Superior temporal gyrus (tissue), 1 donor: ENCODE measurements around the gene PTK6.
"Not testable (repeated sequence)": the region's sequence is repeated elsewhere in the genome, so short reads cannot be mapped to it uniquely, and the experiment has no call there.

Experiments used
- DNase-seq: peaks from one replicate; pipeline ENCODE4 v3.0.0-alpha.2; 2016; ENCODE audit errors: extremely low spot score

The PTK6 gene

GRCh38 chr20:63536997-63537524 lies at the start of gene PTK6:
Gene PTK6, minus strand, starts transcription at chr20:63537376. Its CDS starts 62 bp downstream, at chr20:63537314.
- no peak for DNase-seq

- DNase-seq = no peak
Measured at GRCh38 chr20:63586797-63587196, 49.6 kb upstream of the PTK6 start.

GRCh38 chr20:63585616-63586565 lies 48.7 kb upstream of the PTK6 start:
- DNase-seq = no peak

GRCh38 chr20:63582382-63583063 lies 45.3 kb upstream of the PTK6 start:
- no peak for DNase-seq

- no peak for DNase-seq
Measured at GRCh38 chr20:63580796-63581461, 43.8 kb upstream of the PTK6 start.

- no peak for DNase-seq
Measured at GRCh38 chr20:63579017-63579694, 42.0 kb upstream of the PTK6 start.

GRCh38 chr20:63578224-63579016 lies 41.2 kb upstream of the PTK6 start:
- no peak for DNase-seq

- DNase-seq = no peak
Measured at GRCh38 chr20:63577317-63577894, 40.2 kb upstream of the PTK6 start.

- DNase-seq = no peak
Measured at GRCh38 chr20:63576311-63576710, 39.1 kb upstream of the PTK6 start.

GRCh38 chr20:63574829-63575743 lies 37.9 kb upstream of the PTK6 start:
- DNase-seq = no peak

- DNase-seq = no peak
Measured at GRCh38 chr20:63574156-63574828, 37.1 kb upstream of the PTK6 start, which contains the start of gene HELZ2. Gene HELZ2, minus strand, starts transcription at chr20:63574239. Its CDS starts 1,854 bp downstream, at chr20:63572385.

GRCh38 chr20:63573647-63574131 lies 36.5 kb upstream of the PTK6 start:
- DNase-seq = no peak

- no peak for DNase-seq
Measured at GRCh38 chr20:63572788-63573646, 35.8 kb upstream of the PTK6 start.

- no peak for DNase-seq
Measured at GRCh38 chr20:63572071-63572787, 35.1 kb upstream of the PTK6 start.

- DNase-seq = not testable (repeated sequence)
Measured at GRCh38 chr20:63571087-63571478, 33.9 kb upstream of the PTK6 start.

- no peak for DNase-seq
Measured at GRCh38 chr20:63570281-63571086, 33.3 kb upstream of the PTK6 start.
